SU-DHL-6 (cell line): ENCODE data around the gene KCNJ16.

Experiments
- H2AFZ ChIP-seq: fragments of 200-600 bp; sonication (generic); 2 replicates; pipeline ENCODE4 v1.6.1; 2014; ENCODE audit warnings: low read depth, mild to moderate bottlenecking, moderate library complexity, mixed read lengths, antibody characterized with exemption, low read length; ENCODE audit not compliant: severe bottlenecking
- H3F3A ChIP-seq: fragments of 200-600 bp; shearing (Covaris generic); 2 replicates; pipeline ENCODE4 v1.6.0; 2016; ENCODE audit warnings: antibody characterized with exemption, mild to moderate bottlenecking; ENCODE audit not compliant: insufficient read depth
- H3K27ac ChIP-seq: fragments of 200-600 bp; sonication (generic); 2 replicates; pipeline ENCODE4 v1.5.1; 2016; ENCODE audit warnings: low read depth, mild to moderate bottlenecking, low read length, moderate library complexity, mixed read lengths
- H3K27me3 ChIP-seq: fragments of 200-600 bp; sonication (generic), shearing (Covaris generic); 2 replicates; pipeline ENCODE4 v1.6.0; 2014; ENCODE audit warnings: mild to moderate bottlenecking, low read length
- H3K36me3 ChIP-seq: fragments of 200-600 bp; sonication (generic); 2 replicates; pipeline ENCODE4 v1.6.1; 2014; ENCODE audit warnings: mild to moderate bottlenecking, low read length, mixed read lengths
- H3K4me2 ChIP-seq: fragments of 300-600, 200-600 bp; shearing (Covaris generic), sonication (generic); 2 replicates; pipeline ENCODE4 v1.6.0; 2014; ENCODE audit warnings: low read length, low read depth, mild to moderate bottlenecking; ENCODE audit not compliant: poor library complexity, severe bottlenecking
- H3K4me3 ChIP-seq: fragments of 200-600 bp; sonication (generic); 2 replicates; pipeline ENCODE4 v1.5.1; 2014; ENCODE audit warnings: antibody characterized with exemption, low read length, mild to moderate bottlenecking, mixed read lengths; ENCODE audit not compliant: insufficient read depth, poor library complexity, severe bottlenecking
- H3K79me2 ChIP-seq: fragments of 200-600 bp; sonication (generic); 2 replicates; pipeline ENCODE4 v1.6.1; 2014; ENCODE audit warnings: mild to moderate bottlenecking, low read length, moderate library complexity; ENCODE audit not compliant: insufficient read depth
- H3K9ac ChIP-seq: fragments of 200-600 bp; sonication (generic); 2 replicates; pipeline ENCODE4 v1.7.0; 2014; ENCODE audit warnings: mild to moderate bottlenecking, low read length
- H3K9me2 ChIP-seq: fragments of 200-600 bp; sonication (generic); replicated peaks from 2 replicates; pipeline ENCODE4 v1.6.1; 2014; ENCODE audit warnings: low read length; ENCODE audit not compliant: insufficient read depth
- H3K9me3 ChIP-seq: fragments of 200-600 bp; sonication (generic); 2 replicates; pipeline ENCODE4 v1.6.1; 2014; ENCODE audit warnings: low read length, mixed read lengths; ENCODE audit not compliant: insufficient read depth
- H4K20me1 ChIP-seq: fragments of 200-600 bp; sonication (generic); 2 replicates; pipeline ENCODE4 v1.6.1; 2014; ENCODE audit warnings: low read depth, mild to moderate bottlenecking, antibody characterized with exemption, low read length, moderate library complexity, mixed read lengths
- EZH2phosphoT487 ChIP-seq: fragments of 200-600 bp; sonication (generic), shearing (Covaris generic); conservative IDR thresholded peaks from 2 replicates; pipeline ENCODE4 v1.6.1; 2018; ENCODE audit warnings: mild to moderate bottlenecking, antibody characterized with exemption, low read length, moderate library complexity, mixed read lengths
- TF ChIP-seq, protein P1 (sequence below): fragments of 200-600 bp; sonication (generic); IDR thresholded peaks from one replicate; pipeline ENCODE4 v1.5.1; 2017; ENCODE audit warnings: antibody characterized with exemption, mild to moderate bottlenecking, low read length, moderate library complexity; ENCODE audit not compliant: insufficient read depth, poor library complexity, severe bottlenecking

KCNJ16 gene

DNA sequence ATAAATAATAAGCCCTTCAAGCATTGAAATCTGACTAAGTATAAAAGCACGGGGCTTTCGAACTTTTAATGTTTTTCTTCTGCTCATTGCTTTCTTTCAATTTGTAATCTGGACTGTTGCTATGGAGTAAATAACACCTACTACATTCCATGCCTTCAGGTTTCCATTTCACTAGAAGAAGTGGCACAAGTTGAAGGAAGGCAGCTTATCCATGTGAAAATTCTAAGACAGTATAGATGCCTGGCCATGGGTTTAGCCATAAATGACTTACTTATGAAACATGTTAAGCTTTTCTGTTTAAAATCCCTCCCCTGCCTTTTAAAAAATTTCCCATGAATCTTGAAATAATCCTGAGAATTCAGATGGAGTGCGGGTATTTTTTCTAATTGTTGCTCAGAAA, 30.6 kb downstream of the KCNJ16 start:
- H4K20me1 ChIP-seq, result no peaks in the 10 kb centered on the region
- no peaks in the 10 kb centered on the region for H3K9me3 ChIP-seq
- H3K9ac ChIP-seq, result no peak overlapping the region
- H3K79me2 ChIP-seq, result no peaks in the 10 kb centered on the region
- H2AFZ ChIP-seq, result no peak overlapping the region
- no peaks in the 10 kb centered on the region for H3K36me3 ChIP-seq
- no peak overlapping the region for H3K4me3 ChIP-seq
- no peaks in the 10 kb centered on the region for H3F3A ChIP-seq
- H3K9me2 ChIP-seq, result no peaks in the 10 kb centered on the region
- no peaks in the 10 kb centered on the region for H3K27me3 ChIP-seq
- no peak overlapping the region for H3K27ac ChIP-seq
- H3K4me2 ChIP-seq, result no peak overlapping the region
- TF ChIP-seq, protein P1, sequence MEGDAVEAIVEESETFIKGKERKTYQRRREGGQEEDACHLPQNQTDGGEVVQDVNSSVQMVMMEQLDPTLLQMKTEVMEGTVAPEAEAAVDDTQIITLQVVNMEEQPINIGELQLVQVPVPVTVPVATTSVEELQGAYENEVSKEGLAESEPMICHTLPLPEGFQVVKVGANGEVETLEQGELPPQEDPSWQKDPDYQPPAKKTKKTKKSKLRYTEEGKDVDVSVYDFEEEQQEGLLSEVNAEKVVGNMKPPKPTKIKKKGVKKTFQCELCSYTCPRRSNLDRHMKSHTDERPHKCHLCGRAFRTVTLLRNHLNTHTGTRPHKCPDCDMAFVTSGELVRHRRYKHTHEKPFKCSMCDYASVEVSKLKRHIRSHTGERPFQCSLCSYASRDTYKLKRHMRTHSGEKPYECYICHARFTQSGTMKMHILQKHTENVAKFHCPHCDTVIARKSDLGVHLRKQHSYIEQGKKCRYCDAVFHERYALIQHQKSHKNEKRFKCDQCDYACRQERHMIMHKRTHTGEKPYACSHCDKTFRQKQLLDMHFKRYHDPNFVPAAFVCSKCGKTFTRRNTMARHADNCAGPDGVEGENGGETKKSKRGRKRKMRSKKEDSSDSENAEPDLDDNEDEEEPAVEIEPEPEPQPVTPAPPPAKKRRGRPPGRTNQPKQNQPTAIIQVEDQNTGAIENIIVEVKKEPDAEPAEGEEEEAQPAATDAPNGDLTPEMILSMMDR, result no peak
- no peak for TF ChIP-seq EZH2phosphoT487

DNA sequence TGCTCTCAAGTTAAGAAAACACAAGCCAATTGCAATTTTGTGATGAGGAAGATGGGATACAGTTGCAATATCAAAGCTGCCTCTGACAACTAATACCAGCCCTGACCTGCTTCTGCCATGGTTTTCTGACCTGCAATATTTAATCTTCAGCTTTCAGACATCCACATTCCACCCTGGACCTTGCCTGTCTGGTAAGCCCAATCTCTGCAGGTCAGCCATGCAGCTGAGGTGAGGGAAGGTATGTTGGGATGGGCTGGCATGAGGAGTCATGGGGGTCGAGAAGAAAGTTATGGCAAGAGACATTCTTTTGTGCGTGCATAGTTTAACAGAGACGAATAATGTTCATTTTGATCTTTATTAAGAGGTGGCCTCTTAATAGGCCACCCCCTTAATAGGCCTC, 31.5 kb downstream of the KCNJ16 start:
- H3K9me2 ChIP-seq, result no peaks in the 10 kb centered on the region
- no peaks in the 10 kb centered on the region for H4K20me1 ChIP-seq
- H3K4me2 ChIP-seq, result no peak overlapping the region
- no peak overlapping the region for H3K9ac ChIP-seq
- no peaks in the 10 kb centered on the region for H3K27me3 ChIP-seq
- H3K27ac ChIP-seq, result no peak overlapping the region
- no peaks in the 10 kb centered on the region for H3F3A ChIP-seq
- TF ChIP-seq EZH2phosphoT487, result no peak
- TF ChIP-seq, protein P1, result no peak
- no peaks in the 10 kb centered on the region for H3K9me3 ChIP-seq
- H2AFZ ChIP-seq, result no peak overlapping the region
- no peaks in the 10 kb centered on the region for H3K36me3 ChIP-seq
- no peaks in the 10 kb centered on the region for H3K79me2 ChIP-seq
- H3K4me3 ChIP-seq, result no peak overlapping the region

DNA sequence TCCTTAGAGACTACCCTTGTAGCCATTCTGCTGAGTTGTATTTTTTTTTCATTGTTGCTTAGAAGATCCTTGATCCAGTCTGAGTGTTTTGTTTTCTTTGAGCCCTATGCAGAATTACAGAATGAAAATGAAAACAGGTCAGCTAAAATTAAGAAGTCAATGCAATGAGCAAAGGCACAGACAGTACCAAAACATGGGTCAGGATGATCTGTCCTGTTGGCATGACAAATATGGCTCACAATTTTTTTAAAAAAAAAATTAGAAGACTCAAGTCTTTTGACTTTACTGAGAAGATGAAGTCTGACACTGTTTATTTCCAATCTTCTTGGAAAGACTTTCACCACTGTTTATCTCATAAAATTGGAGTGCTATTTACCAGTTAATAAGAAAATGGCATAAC, 32.4 kb downstream of the KCNJ16 start:
- Histone ChIP-seq H3K27me3 (no peaks in the 10 kb centered on the region), H3K9me2 (no peaks in the 10 kb centered on the region), H3K79me2 (no peaks in the 10 kb centered on the region), H3K9me3 (no peaks in the 10 kb centered on the region), H3K36me3 (no peaks in the 10 kb centered on the region), H3K4me2 (no peak overlapping the region), H2AFZ (no peak overlapping the region), H3F3A (no peaks in the 10 kb centered on the region), H3K9ac (no peak overlapping the region), H3K27ac (no peak overlapping the region), H3K4me3 (no peak overlapping the region), H4K20me1 (no peaks in the 10 kb centered on the region)
- TF ChIP-seq, protein P1, result no peak
- TF ChIP-seq EZH2phosphoT487, result no peak
